ENCODE results near the gene RABGAP1.

GRCh38 chr9:123089790-123090189 lies 149.0 kb downstream of the RABGAP1 start:
- TF ChIP-seq CTCF (conservative IDR thresholded peaks at IDR 0.05; ENCODE audit: low read length) (no peak), EZH2phosphoT487 (IDR thresholded peaks at IDR 0.05; ENCODE audit: borderline replicate concordance, low read depth, low read length) (no peak)
